ENCODE measurements around the gene RASSF7. TPM values are rescaled to one million over a fixed set of nuclear protein-coding genes. Genes with fewer than 3 reads are reported as not detected.

The RASSF7 gene
- total RNA-seq, 1 experiment from 2014 or later, result 58.6 TPM

GRCh38 chr11:535519-536454 lies 25.0 kb upstream of the RASSF7 start, which contains the start of gene HRAS:
HRAS (minus strand) TSS chr11:535576.
- Histone ChIP-seq H2AFZ (ENCODE audit: low read length) (peak within 1 kb of the TSS; percentile 95), H3K9ac (ENCODE audit: low read length) (peak within 1 kb of the TSS; percentile 80), H3K79me2 (ENCODE audit: low read length) (peaks cover 16% of the 10 kb centered on the region), H3K4me3 (ENCODE audit: low read length) (peak within 1 kb of the TSS; percentile 89), H3K27me3 (ENCODE audit: low read length) (no peaks in the 10 kb centered on the region), H3K4me2 (ENCODE audit: low read length) (peak within 1 kb of the TSS; percentile 92), H3F3A (ENCODE audit: low read length, unreplicated experiment) (no peaks in the 10 kb centered on the region), H3K4me1 (ENCODE audit: insufficient read depth, low read length) (peaks cover 17% of the 10 kb centered on the region), H3K9me2 (replicated peaks; ENCODE audit: low read length) (no peaks in the 10 kb centered on the region), H3K36me3 (ENCODE audit: low read depth, low read length) (no peaks in the 10 kb centered on the region), H3K27ac (ENCODE audit: low read length) (peak within 1 kb of the TSS; percentile 63), H4K20me1 (ENCODE audit: low read length) (peaks cover 4% of the 10 kb centered on the region; the same call in 1 of the 2 replicates), H3K9me3 (ENCODE audit: low read length) (no peaks in the 10 kb centered on the region)
- ATAC-seq (peak; percentile 77), DNase-seq (peak; percentile 94)
- ChIA-PET POLR2A (ENCODE audit: unreplicated experiment) (interaction anchor here (0.6 to 1.1 kb wide), 2 partner anchors 40 to 79 kb away, joined by 3 to 7 read pairs; partner anchors contain the start of gene PHRF1), CTCF (interaction anchor here (1.0 kb wide), 1 partner anchor 87 kb away, joined by 3 read pairs; no protein-coding TSS in a partner anchor)
- intact Hi-C loops (cut with micrococcal nuclease), result loop anchor here (2.0 kb wide), 2 partner anchors 29 to 41 kb away; partner anchors contain the start of genes PHRF1 and RNH1
- TF ChIP-seq CTCF (conservative IDR thresholded peaks at IDR 0.05; ENCODE audit: low read depth, low read length) (no peak), EZH2 (IDR thresholded peaks at IDR 0.05; ENCODE audit: low read length, unreplicated experiment) (no peak), EZH2phosphoT487 (IDR thresholded peaks at IDR 0.05; ENCODE audit: borderline replicate concordance, low read length) (no peak)
- BruUV-seq (replicated peaks), result TSS peak; percentile 24

DNA sequence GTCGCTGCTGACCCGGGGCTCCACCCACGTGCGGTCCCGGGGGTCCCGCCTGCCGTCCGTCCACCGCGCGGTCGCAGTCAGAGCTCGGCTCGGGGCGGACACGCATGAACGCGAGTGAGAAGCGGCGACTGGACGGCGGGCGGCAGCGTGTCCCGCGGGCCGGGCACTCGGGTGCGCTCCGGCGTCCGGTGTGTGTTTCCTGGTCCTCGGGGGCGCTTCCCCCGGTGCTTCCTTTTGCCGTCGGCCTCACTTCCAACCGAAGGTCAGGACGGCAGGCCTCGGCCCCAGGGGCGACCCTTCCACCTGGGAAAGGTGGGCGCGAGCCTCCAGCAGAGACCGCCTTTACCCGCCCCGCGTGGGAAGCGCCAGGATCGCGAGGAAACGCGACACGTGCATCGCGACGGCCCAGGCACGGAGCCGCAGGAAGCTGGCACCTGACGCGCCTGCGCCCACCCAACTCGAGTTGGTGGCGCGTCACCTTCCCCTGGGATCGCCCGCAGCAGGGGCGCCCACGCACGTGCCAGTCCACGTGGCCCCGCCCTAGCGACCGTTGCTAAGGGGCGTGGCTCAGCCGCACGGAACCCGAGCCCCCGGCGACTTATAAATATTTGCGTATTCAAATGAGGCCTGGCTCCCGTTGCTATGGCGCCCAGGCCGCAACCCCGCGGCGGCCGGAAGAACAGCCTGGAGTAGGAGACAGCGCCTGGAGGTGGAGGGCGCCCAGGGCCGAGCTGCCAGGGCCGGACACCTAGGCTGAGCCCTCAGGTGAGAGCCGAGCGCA lies 23.7 kb upstream of the RASSF7 start, which contains the start of gene LRRC56:
TSS of gene LRRC56 (plus strand) at position 687 of the 781 bp plus-strand sequence. CDS start 3,158 bp downstream, outside the sequence.
- H3K27me3 ChIP-seq (ENCODE audit: low read length), result no peaks in the 10 kb centered on the region
- no TSS peak for BruUV-seq (replicated peaks)
- DNase-seq, result peak; percentile 86
- no peaks in the 10 kb centered on the region for H3K9me3 ChIP-seq (ENCODE audit: low read length)
- no peaks in the 10 kb centered on the region for H3K36me3 ChIP-seq (ENCODE audit: low read depth, low read length)
- H3K79me2 ChIP-seq (ENCODE audit: low read length), result peaks cover 16% of the 10 kb centered on the region
- peaks cover 4% of the 10 kb centered on the region; the same call in 1 of the 2 replicates for H4K20me1 ChIP-seq (ENCODE audit: low read length)
- intact Hi-C loops (cut with micrococcal nuclease), result loop anchor here (2.0 kb wide), 2 partner anchors 30 to 40 kb away; partner anchors contain the start of genes PHRF1 and RNH1
- peaks cover 17% of the 10 kb centered on the region for H3K4me1 ChIP-seq (ENCODE audit: insufficient read depth, low read length)
- ChIA-PET CTCF (interaction anchor here (1.0 kb wide), 1 partner anchor 88 kb away, joined by 3 read pairs; no protein-coding TSS in a partner anchor), POLR2A (ENCODE audit: unreplicated experiment) (no interaction called here)
- peak within 1 kb of the TSS; percentile 62 for H3K9ac ChIP-seq (ENCODE audit: low read length)
- H2AFZ ChIP-seq (ENCODE audit: low read length), result peak within 1 kb of the TSS; percentile 95
- no peaks in the 10 kb centered on the region for H3F3A ChIP-seq (ENCODE audit: low read length, unreplicated experiment)
- peak within 1 kb of the TSS; percentile 63 for H3K27ac ChIP-seq (ENCODE audit: low read length)
- peak within 1 kb of the TSS; percentile 89 for H3K4me2 ChIP-seq (ENCODE audit: low read length)
- peak; percentile 52 for ATAC-seq
- H3K4me3 ChIP-seq (ENCODE audit: low read length), result peak within 1 kb of the TSS; percentile 62
- no peaks in the 10 kb centered on the region for H3K9me2 ChIP-seq (replicated peaks; ENCODE audit: low read length)
- TF ChIP-seq EZH2 (IDR thresholded peaks at IDR 0.05; ENCODE audit: low read length, unreplicated experiment), result no peak
- no peak for TF ChIP-seq CTCF (conservative IDR thresholded peaks at IDR 0.05; ENCODE audit: low read depth, low read length)
- no peak for TF ChIP-seq EZH2phosphoT487 (IDR thresholded peaks at IDR 0.05; ENCODE audit: borderline replicate concordance, low read length)
